K562 (cell line): ENCODE results near the gene COPS6.

Experiments used
- RFX1 ChIP-seq: fragments of 450-650 bp; IDR thresholded peaks from 2 replicates; pipeline ENCODE4 v1.6.1; 2016; ENCODE audit warnings: mild to moderate bottlenecking, moderate library complexity
- SP2 ChIP-seq: IDR thresholded peaks from 2 replicates; pipeline ENCODE4 v1.6.1; 2011; ENCODE audit warnings: mild to moderate bottlenecking, low read depth, low read length, moderate library complexity; ENCODE audit not compliant: poor library complexity, severe bottlenecking; ENCODE audit errors: extremely low read depth
- TAF1 ChIP-seq: IDR thresholded peaks from 2 replicates; pipeline ENCODE4 v1.6.1; 2011; ENCODE audit warnings: mild to moderate bottlenecking, low read length, moderate library complexity; ENCODE audit not compliant: insufficient read depth, control insufficient read depth, severe bottlenecking; ENCODE audit errors: extremely low read depth
- TCF7 ChIP-seq: sonication (generic); IDR thresholded peaks from 2 replicates; pipeline ENCODE4 v1.6.1; 2016; ENCODE audit warnings: antibody characterized with exemption, borderline replicate concordance
- ZNF407 ChIP-seq: fragments of 450-650 bp; IDR thresholded peaks from 2 replicates; pipeline ENCODE4 v1.6.1; 2016; ENCODE audit warnings: low read depth

DNA sequence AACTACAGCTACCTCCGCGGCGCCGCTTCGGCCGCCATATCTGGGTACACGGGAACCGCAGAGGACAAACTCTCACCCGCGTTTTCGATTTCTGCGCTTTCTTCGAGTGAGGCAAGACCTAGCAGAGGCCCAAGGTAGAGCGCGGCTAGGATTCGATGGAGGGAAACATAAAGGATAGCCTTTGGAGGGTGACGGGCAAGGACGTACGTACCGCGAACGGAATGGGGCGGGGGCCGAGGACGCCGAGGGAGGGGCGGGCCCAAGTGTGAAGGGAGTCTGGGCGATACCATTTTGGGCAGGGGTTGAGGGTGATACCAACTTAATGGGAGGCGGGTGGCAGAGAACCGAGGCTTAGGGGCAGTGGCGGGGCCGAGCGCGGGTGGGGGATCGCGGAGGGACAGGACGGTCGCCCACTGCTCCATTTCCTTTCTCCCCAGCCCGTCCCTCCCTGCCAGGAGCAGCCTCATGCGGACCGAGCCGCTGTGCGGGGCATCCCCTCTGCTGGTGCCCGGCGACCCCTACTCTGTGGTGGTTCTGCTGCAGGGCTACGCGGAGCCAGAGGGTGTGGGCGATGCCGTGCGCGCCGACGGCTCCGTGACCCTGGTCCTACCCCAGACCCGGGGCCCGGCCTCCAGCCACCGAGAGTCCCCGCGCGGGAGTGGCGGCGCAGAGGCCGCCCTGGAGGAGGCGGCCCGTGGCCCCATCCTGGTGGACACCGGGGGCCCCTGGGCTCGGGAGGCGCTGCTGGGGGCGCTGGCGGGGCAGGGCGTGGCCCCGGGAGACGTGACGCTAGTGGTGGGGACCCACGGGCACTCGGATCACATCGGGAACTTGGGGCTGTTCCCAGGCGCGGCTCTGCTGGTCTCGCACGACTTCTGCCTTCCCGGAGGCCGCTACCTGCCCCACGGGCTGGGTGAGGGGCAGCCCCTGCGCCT is 38.4 kb downstream of the COPS6 start, which contains the start of gene MBLAC1:
- TF ChIP-seq RFX1 (no peak), TAF1 (peak; percentile 79), SP2 (no peak), TCF7 (no peak), ZNF407 (peak; percentile 86)
